Activated T-helper 1 cell treated with anti-CD3 and anti-CD28 coated beads, Interleukin-2, amount 50 U/mL, for 16 hours (primary cell): ENCODE data around the gene SESN2.
"Not testable (repeated sequence)": the region's sequence is repeated elsewhere in the genome, so short reads cannot be mapped to it uniquely, and the experiment has no call there.

Experiments used
- DNase-seq, 2 donors: peaks; one replicate each; pipeline ENCODE4 v3.0.0-alpha.2; 2020; ENCODE audit warnings: low read depth in 1 of 2, low spot score in 1 of 2

SESN2 gene

DNA sequence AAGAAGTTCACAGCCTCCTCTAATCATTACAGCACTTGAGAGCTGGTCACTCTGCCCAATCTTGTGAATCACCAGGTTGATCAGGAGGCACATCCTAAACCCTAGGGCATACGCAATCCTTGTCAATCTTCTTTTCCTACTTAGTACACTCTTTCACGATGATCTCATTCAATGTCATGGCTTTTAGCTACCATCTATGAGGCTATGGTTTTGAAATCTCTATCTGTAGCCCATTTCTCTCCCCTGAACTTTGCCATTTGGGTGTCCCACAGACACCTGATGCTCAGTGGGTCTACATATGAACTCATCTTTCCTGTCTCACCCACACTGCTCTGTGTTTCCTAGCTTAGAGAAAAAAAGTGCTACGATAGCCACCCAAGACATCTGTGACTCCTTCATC, 67.7 kb downstream of the SESN2 start:
- DNase-seq, result no peak

DNA sequence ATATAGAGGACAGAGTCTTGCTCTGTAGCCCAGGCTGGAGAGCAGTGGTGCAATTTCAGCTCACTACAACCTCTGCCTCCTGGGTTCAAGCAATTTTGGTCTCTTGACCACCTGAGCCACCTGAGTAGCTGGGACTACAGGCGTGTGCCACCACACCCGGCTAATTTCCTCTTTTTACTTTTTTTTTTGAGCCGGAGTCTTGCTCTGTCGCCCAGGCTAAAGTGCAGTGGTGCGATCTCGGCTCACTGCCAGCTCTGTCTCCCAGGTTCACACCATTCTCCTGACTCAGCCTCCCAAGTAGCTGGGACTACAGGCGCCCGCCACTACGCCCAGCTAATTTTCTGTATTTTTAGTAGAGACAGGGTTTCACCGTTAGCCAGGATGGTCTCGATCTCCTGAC, 68.1 kb downstream of the SESN2 start:
- not testable (repeated sequence) for DNase-seq

DNA sequence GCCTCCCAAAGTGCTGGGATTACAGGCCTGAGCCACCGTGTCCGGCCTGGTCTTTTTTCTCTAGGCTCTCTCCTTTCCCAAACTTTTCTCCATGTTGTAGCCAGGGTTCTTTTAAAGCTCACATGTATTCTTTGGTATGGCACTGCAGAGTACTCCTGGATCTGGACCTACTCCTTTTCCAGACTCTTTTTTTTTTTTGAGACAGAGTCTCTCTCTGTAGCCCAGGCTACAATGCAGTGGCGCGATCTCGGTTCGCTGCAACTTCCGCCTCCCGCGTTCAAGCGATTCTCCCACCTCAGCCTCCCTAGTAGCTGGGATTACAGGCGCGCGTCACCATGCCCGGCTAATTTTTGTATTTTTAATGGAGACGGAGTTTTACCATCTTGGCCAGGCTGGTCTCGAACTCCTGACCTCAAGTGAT, 68.9 kb downstream of the SESN2 start:
- no peak for DNase-seq

DNA sequence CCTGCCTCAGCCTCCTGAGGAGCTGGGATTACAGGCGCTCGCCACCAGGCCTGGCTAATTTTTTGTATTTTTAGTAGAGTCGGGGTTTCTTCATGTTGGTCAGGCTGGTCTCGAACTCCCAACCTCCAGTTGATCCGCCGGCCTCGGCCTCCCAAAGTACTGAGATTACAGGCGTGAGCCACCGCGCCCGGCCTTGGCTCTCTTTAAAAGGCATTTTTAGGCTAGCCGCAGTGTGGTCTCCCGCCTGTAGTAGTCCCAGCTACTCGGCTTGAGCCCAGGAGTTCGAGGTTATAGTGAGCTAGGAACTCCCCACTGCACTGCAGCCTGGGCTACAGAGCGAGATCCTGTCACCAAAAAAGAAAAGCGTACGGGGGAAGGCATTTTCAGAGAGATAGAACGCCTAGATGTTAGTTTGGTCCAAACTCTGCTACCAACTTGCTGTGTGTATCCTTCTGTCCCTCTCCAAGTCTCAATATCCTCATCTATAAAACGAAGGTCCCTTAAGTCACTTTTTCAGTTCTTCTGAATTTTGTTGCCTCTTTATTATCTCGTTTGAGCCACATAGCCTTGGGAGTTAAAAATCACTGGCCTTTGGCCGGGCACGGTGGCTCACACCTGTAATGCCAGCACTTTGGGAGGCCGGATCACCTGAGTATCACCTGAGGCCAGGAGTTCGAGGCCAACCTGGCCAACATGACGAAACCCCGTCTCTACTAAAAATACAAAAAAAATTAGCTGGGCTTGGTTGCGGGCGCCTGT, 70.3 kb downstream of the SESN2 start:
- DNase-seq, result peak; percentile 9 to 25
